Measurements from ENCODE around the gene SEC22A. TPM values are rescaled to one million over a fixed set of nuclear protein-coding genes. Genes with fewer than 3 reads are reported as not detected.

The SEC22A gene
- total RNA-seq = 10 to 100 TPM; 19.4 to 23.2 TPM
- 10 to 100 TPM; 21.8 to 26.5 TPM for polyA plus RNA-seq

GRCh38 chr3:123201557-123202427 lies at the start of gene SEC22A:
SEC22A (plus strand) TSS chr3:123201943; CDS start chr3:123209218, 7,275 bp downstream.
- Mint-ChIP-seq H3K27ac (peak within 1 kb of the TSS; percentile 92 to 99 (median 98)), H3K4me1 (peaks cover 21 to 38% (median 28%) of the 10 kb centered on the region in 4 donors), H3K36me3 (peaks cover 7 to 14% of the 10 kb centered on the region in 2 donors), H3K4me3 (peak within 1 kb of the TSS; percentile 88 to 98 (median 90)), H3K27me3 (peaks cover 0 to 4% of the 10 kb centered on the region in 2 donors), H3K9me3 (peaks cover 0 to 14% (median 6%) of the 10 kb centered on the region in 8 donors)
- Histone ChIP-seq H3K4me1 (ENCODE audit: insufficient read depth, low read length) (peaks cover 20% of the 10 kb centered on the region), H3K4me3 (ENCODE audit: low read length in 2 of 2) (peak within 1 kb of the TSS; percentile 82 to 91), H3K36me3 (ENCODE audit: insufficient read depth, low read length) (no peaks in the 10 kb centered on the region), H3K9me3 (ENCODE audit: control insufficient read depth in 1 of 2, low read length in 2 of 2) (no peaks in the 10 kb centered on the region), H3K27ac (ENCODE audit: low read depth, low read length) (peak within 1 kb of the TSS; percentile 98), H3K27me3 (ENCODE audit: insufficient read depth, low read length) (no peaks in the 10 kb centered on the region)
- ChIA-PET CTCF (ENCODE audit: partially characterized antibody) (interaction anchor here (0.7 to 0.9 kb wide), 2 partner anchors 174 to 384 kb away, joined by 3 read pairs; partner anchors contain the start of gene SEMA5B), POLR2A (ENCODE audit: partially characterized antibody) (interaction anchor here (0.6 to 1.6 kb wide), 12 partner anchors 9 to 1656 kb away, joined by 3 to 13 read pairs (median 4); partner anchors contain the start of genes DTX3L, FAM162A, HSPBAP1 and MIX23)
- intact Hi-C loops (cut with micrococcal nuclease) = loop anchor here (1.0 to 10.0 kb wide), 9 partner anchors 384 to 1655 kb away; partner anchors contain the start of genes FAM162A, GOLGB1, HACD2 and HCLS1
- peak; percentile 95 to 98 (median 98) for DNase-seq

GRCh38 chr3:123152687-123153086 lies 49.1 kb upstream of the SEC22A start:
- Mint-ChIP-seq H3K4me1 (peaks cover 0 to 5% (median 0%) of the 10 kb centered on the region in 4 donors), H3K9me3 (peaks cover 0 to 11% (median 5%) of the 10 kb centered on the region in 8 donors), H3K27ac (peak overlapping the region in 4 of 7 donors; percentile 49 to 88 (median 58)), H3K4me3 (no peak overlapping the region), H3K36me3 (peaks cover 26 to 27% of the 10 kb centered on the region in 2 donors), H3K27me3 (no peaks in the 10 kb centered on the region)
- Histone ChIP-seq H3K36me3 (ENCODE audit: insufficient read depth, low read length) (no peaks in the 10 kb centered on the region), H3K9me3 (ENCODE audit: control insufficient read depth in 1 of 2, low read length in 2 of 2) (peaks cover 0 to 3% of the 10 kb centered on the region in 2 donors), H3K4me1 (ENCODE audit: insufficient read depth, low read length) (no peaks in the 10 kb centered on the region), H3K4me3 (ENCODE audit: low read length in 2 of 2) (no peak overlapping the region), H3K27me3 (ENCODE audit: insufficient read depth, low read length) (no peaks in the 10 kb centered on the region), H3K27ac (ENCODE audit: low read depth, low read length) (no peak overlapping the region)
- POLR2A ChIA-PET (ENCODE audit: partially characterized antibody) = no interaction called here
- no peak for DNase-seq
- intact Hi-C loops (cut with micrococcal nuclease) = no loop called here
- CTCF ChIA-PET (ENCODE audit: partially characterized antibody) = no interaction called here

- intact Hi-C loops (cut with micrococcal nuclease) = no loop called here
- H3K27ac Mint-ChIP-seq = peak overlapping the region in 4 of 7 donors; percentile 31 to 59 (median 51)
Measured at GRCh38 chr3:123153125-123154019, 48.4 kb upstream of the SEC22A start.

GRCh38 chr3:123154020-123154985 lies 47.4 kb upstream of the SEC22A start:
- intact Hi-C loops (cut with micrococcal nuclease) = no loop called here
- Histone ChIP-seq H3K4me1 (ENCODE audit: insufficient read depth, low read length) (no peaks in the 10 kb centered on the region), H3K4me3 (ENCODE audit: low read length in 2 of 2) (no peak overlapping the region), H3K36me3 (ENCODE audit: insufficient read depth, low read length) (no peaks in the 10 kb centered on the region), H3K27ac (ENCODE audit: low read depth, low read length) (no peak overlapping the region), H3K9me3 (ENCODE audit: control insufficient read depth in 1 of 2, low read length in 2 of 2) (peaks cover 0 to 3% of the 10 kb centered on the region in 2 donors), H3K27me3 (ENCODE audit: insufficient read depth, low read length) (no peaks in the 10 kb centered on the region)
- Mint-ChIP-seq H3K27ac (no peak overlapping the region), H3K36me3 (peaks cover 21 to 22% of the 10 kb centered on the region in 2 donors), H3K27me3 (no peaks in the 10 kb centered on the region), H3K4me1 (peaks cover 0 to 3% (median 0%) of the 10 kb centered on the region in 4 donors), H3K4me3 (no peak overlapping the region), H3K9me3 (peaks cover 0 to 11% (median 5%) of the 10 kb centered on the region in 8 donors)
- ChIA-PET CTCF (ENCODE audit: partially characterized antibody) (no interaction called here), POLR2A (ENCODE audit: partially characterized antibody) (no interaction called here)
- no peak for DNase-seq

More at GRCh38 chr3:123153125-123154019, 48.4 kb upstream of the SEC22A start:
- ChIA-PET POLR2A (ENCODE audit: partially characterized antibody) (no interaction called here), CTCF (ENCODE audit: partially characterized antibody) (no interaction called here)
- Mint-ChIP-seq H3K9me3 (peaks cover 0 to 11% (median 5%) of the 10 kb centered on the region in 8 donors), H3K27me3 (no peaks in the 10 kb centered on the region), H3K4me3 (no peak overlapping the region), H3K4me1 (peaks cover 0 to 5% (median 0%) of the 10 kb centered on the region in 4 donors), H3K36me3 (peaks cover 27 to 29% of the 10 kb centered on the region in 2 donors)
- H3K9me3 ChIP-seq (ENCODE audit: control insufficient read depth in 1 of 2, low read length in 2 of 2) = peaks cover 0 to 3% of the 10 kb centered on the region in 2 donors
- H3K27ac ChIP-seq (ENCODE audit: low read depth, low read length) = no peak overlapping the region
- no peak overlapping the region for H3K4me3 ChIP-seq (ENCODE audit: low read length in 2 of 2)
- H3K27me3 ChIP-seq (ENCODE audit: insufficient read depth, low read length) = no peaks in the 10 kb centered on the region
- no peak for DNase-seq
- H3K36me3 ChIP-seq (ENCODE audit: insufficient read depth, low read length) = no peaks in the 10 kb centered on the region
- H3K4me1 ChIP-seq (ENCODE audit: insufficient read depth, low read length) = no peaks in the 10 kb centered on the region

GRCh38 chr3:123155471-123156011 lies 46.2 kb upstream of the SEC22A start:
- H3K4me3 Mint-ChIP-seq = no peak overlapping the region
- POLR2A ChIA-PET (ENCODE audit: partially characterized antibody) = no interaction called here
- H3K27me3 Mint-ChIP-seq = no peaks in the 10 kb centered on the region
- H3K27ac Mint-ChIP-seq = no peak overlapping the region
- DNase-seq = no peak
- Histone ChIP-seq H3K4me1 (ENCODE audit: insufficient read depth, low read length) (no peaks in the 10 kb centered on the region), H3K4me3 (ENCODE audit: low read length in 2 of 2) (no peak overlapping the region), H3K36me3 (ENCODE audit: insufficient read depth, low read length) (no peaks in the 10 kb centered on the region), H3K9me3 (ENCODE audit: control insufficient read depth in 1 of 2, low read length in 2 of 2) (peaks cover 0 to 3% of the 10 kb centered on the region in 2 donors), H3K27ac (ENCODE audit: low read depth, low read length) (no peak overlapping the region), H3K27me3 (ENCODE audit: insufficient read depth, low read length) (no peaks in the 10 kb centered on the region)
- H3K4me1 Mint-ChIP-seq = peaks cover 0 to 3% (median 0%) of the 10 kb centered on the region in 4 donors
- CTCF ChIA-PET (ENCODE audit: partially characterized antibody) = no interaction called here
- H3K36me3 Mint-ChIP-seq = peaks cover 22 to 25% of the 10 kb centered on the region in 2 donors
- H3K9me3 Mint-ChIP-seq = peaks cover 0 to 11% (median 5%) of the 10 kb centered on the region in 8 donors
- intact Hi-C loops (cut with micrococcal nuclease) = no loop called here

- H3K27me3 ChIP-seq (ENCODE audit: insufficient read depth, low read length) = no peaks in the 10 kb centered on the region
- H3K36me3 ChIP-seq (ENCODE audit: insufficient read depth, low read length) = no peaks in the 10 kb centered on the region
- no peak overlapping the region for H3K27ac Mint-ChIP-seq
- ChIA-PET CTCF (ENCODE audit: partially characterized antibody) (no interaction called here), POLR2A (ENCODE audit: partially characterized antibody) (no interaction called here)
- H3K36me3 Mint-ChIP-seq = peaks cover 24 to 25% of the 10 kb centered on the region in 2 donors
- no peaks in the 10 kb centered on the region for H3K4me1 ChIP-seq (ENCODE audit: insufficient read depth, low read length)
- DNase-seq = no peak
- peaks cover 0 to 10% (median 5%) of the 10 kb centered on the region in 8 donors for H3K9me3 Mint-ChIP-seq
- intact Hi-C loops (cut with micrococcal nuclease) = no loop called here
- no peak overlapping the region for H3K4me3 ChIP-seq (ENCODE audit: low read length in 2 of 2)
- H3K4me1 Mint-ChIP-seq = peaks cover 0 to 3% (median 0%) of the 10 kb centered on the region in 4 donors
- no peak overlapping the region for H3K27ac ChIP-seq (ENCODE audit: low read depth, low read length)
- no peaks in the 10 kb centered on the region for H3K27me3 Mint-ChIP-seq
- H3K9me3 ChIP-seq (ENCODE audit: control insufficient read depth in 1 of 2, low read length in 2 of 2) = peaks cover 0 to 3% of the 10 kb centered on the region in 2 donors
- no peak overlapping the region for H3K4me3 Mint-ChIP-seq
Measured at GRCh38 chr3:123156276-123156995, 45.3 kb upstream of the SEC22A start.

Data from CD4-positive, alpha-beta memory T cell (primary cell).